SU-DHL-6 (cell line): Measurements from ENCODE around the gene JAKMIP1.

Source experiments
- H2AFZ ChIP-seq: fragments of 200-600 bp; sonication (generic); 2 replicates; pipeline ENCODE4 v1.6.1; 2014; ENCODE audit warnings: low read depth, mild to moderate bottlenecking, moderate library complexity, mixed read lengths, antibody characterized with exemption, low read length; ENCODE audit not compliant: severe bottlenecking
- H3F3A ChIP-seq: fragments of 200-600 bp; shearing (Covaris generic); 2 replicates; pipeline ENCODE4 v1.6.0; 2016; ENCODE audit warnings: antibody characterized with exemption, mild to moderate bottlenecking; ENCODE audit not compliant: insufficient read depth
- H3K27ac ChIP-seq: fragments of 200-600 bp; sonication (generic); 2 replicates; pipeline ENCODE4 v1.5.1; 2016; ENCODE audit warnings: low read depth, mild to moderate bottlenecking, low read length, moderate library complexity, mixed read lengths
- H3K27me3 ChIP-seq: fragments of 200-600 bp; sonication (generic), shearing (Covaris generic); 2 replicates; pipeline ENCODE4 v1.6.0; 2014; ENCODE audit warnings: mild to moderate bottlenecking, low read length
- H3K36me3 ChIP-seq: fragments of 200-600 bp; sonication (generic); 2 replicates; pipeline ENCODE4 v1.6.1; 2014; ENCODE audit warnings: mild to moderate bottlenecking, low read length, mixed read lengths
- H3K4me2 ChIP-seq: fragments of 300-600, 200-600 bp; shearing (Covaris generic), sonication (generic); 2 replicates; pipeline ENCODE4 v1.6.0; 2014; ENCODE audit warnings: low read length, low read depth, mild to moderate bottlenecking; ENCODE audit not compliant: poor library complexity, severe bottlenecking
- H3K4me3 ChIP-seq: fragments of 200-600 bp; sonication (generic); 2 replicates; pipeline ENCODE4 v1.5.1; 2014; ENCODE audit warnings: antibody characterized with exemption, low read length, mild to moderate bottlenecking, mixed read lengths; ENCODE audit not compliant: insufficient read depth, poor library complexity, severe bottlenecking
- H3K79me2 ChIP-seq: fragments of 200-600 bp; sonication (generic); 2 replicates; pipeline ENCODE4 v1.6.1; 2014; ENCODE audit warnings: mild to moderate bottlenecking, low read length, moderate library complexity; ENCODE audit not compliant: insufficient read depth
- H3K9ac ChIP-seq: fragments of 200-600 bp; sonication (generic); 2 replicates; pipeline ENCODE4 v1.7.0; 2014; ENCODE audit warnings: mild to moderate bottlenecking, low read length
- H3K9me2 ChIP-seq: fragments of 200-600 bp; sonication (generic); replicated peaks from 2 replicates; pipeline ENCODE4 v1.6.1; 2014; ENCODE audit warnings: low read length; ENCODE audit not compliant: insufficient read depth
- H3K9me3 ChIP-seq: fragments of 200-600 bp; sonication (generic); 2 replicates; pipeline ENCODE4 v1.6.1; 2014; ENCODE audit warnings: low read length, mixed read lengths; ENCODE audit not compliant: insufficient read depth
- H4K20me1 ChIP-seq: fragments of 200-600 bp; sonication (generic); 2 replicates; pipeline ENCODE4 v1.6.1; 2014; ENCODE audit warnings: low read depth, mild to moderate bottlenecking, antibody characterized with exemption, low read length, moderate library complexity, mixed read lengths
- CTCF ChIP-seq: fragments of 200-600 bp; sonication (generic); IDR thresholded peaks from one replicate; pipeline ENCODE4 v1.5.1; 2017; ENCODE audit warnings: antibody characterized with exemption, mild to moderate bottlenecking, low read length, moderate library complexity; ENCODE audit not compliant: insufficient read depth, poor library complexity, severe bottlenecking
- EZH2phosphoT487 ChIP-seq: fragments of 200-600 bp; sonication (generic), shearing (Covaris generic); conservative IDR thresholded peaks from 2 replicates; pipeline ENCODE4 v1.6.1; 2018; ENCODE audit warnings: mild to moderate bottlenecking, antibody characterized with exemption, low read length, moderate library complexity, mixed read lengths

JAKMIP1 gene

GRCh38 chr4:6152869-6153705, 47.3 kb downstream of the JAKMIP1 start:
- Histone ChIP-seq H3K4me3 (no peak overlapping the region), H3K9ac (no peak overlapping the region), H3K4me2 (no peak overlapping the region), H3F3A (no peaks in the 10 kb centered on the region), H3K36me3 (no peaks in the 10 kb centered on the region), H3K27me3 (no peaks in the 10 kb centered on the region), H3K9me3 (no peaks in the 10 kb centered on the region), H4K20me1 (no peaks in the 10 kb centered on the region), H3K79me2 (no peaks in the 10 kb centered on the region), H3K27ac (no peak overlapping the region), H2AFZ (no peak overlapping the region), H3K9me2 (no peaks in the 10 kb centered on the region)
- TF ChIP-seq EZH2phosphoT487 (no peak), CTCF (no peak)

GRCh38 chr4:6150046-6150735, 50.2 kb downstream of the JAKMIP1 start:
- H3K27me3 ChIP-seq, result no peaks in the 10 kb centered on the region
- no peaks in the 10 kb centered on the region for H3F3A ChIP-seq
- no peaks in the 10 kb centered on the region for H3K36me3 ChIP-seq
- TF ChIP-seq CTCF (no peak), EZH2phosphoT487 (no peak)
- no peaks in the 10 kb centered on the region for H3K9me2 ChIP-seq
- no peak overlapping the region for H2AFZ ChIP-seq
- H3K4me3 ChIP-seq, result no peak overlapping the region
- no peaks in the 10 kb centered on the region; the same call in 1 of the 2 replicates for H3K9me3 ChIP-seq
- no peak overlapping the region for H3K9ac ChIP-seq
- H4K20me1 ChIP-seq, result no peaks in the 10 kb centered on the region
- no peak overlapping the region for H3K27ac ChIP-seq
- no peak overlapping the region for H3K4me2 ChIP-seq
- H3K79me2 ChIP-seq, result no peaks in the 10 kb centered on the region

- H3K79me2 ChIP-seq, result no peaks in the 10 kb centered on the region
- no peak overlapping the region for H3K27ac ChIP-seq
- H4K20me1 ChIP-seq, result no peaks in the 10 kb centered on the region
- no peaks in the 10 kb centered on the region for H3F3A ChIP-seq
- no peaks in the 10 kb centered on the region for H3K27me3 ChIP-seq
- H3K4me2 ChIP-seq, result no peak overlapping the region
- H3K36me3 ChIP-seq, result no peaks in the 10 kb centered on the region
- TF ChIP-seq EZH2phosphoT487 (no peak), CTCF (no peak)
- no peak overlapping the region for H3K4me3 ChIP-seq
- no peaks in the 10 kb centered on the region; the same call in 1 of the 2 replicates for H3K9me3 ChIP-seq
- no peak overlapping the region for H3K9ac ChIP-seq
- no peaks in the 10 kb centered on the region for H3K9me2 ChIP-seq
- no peak overlapping the region for H2AFZ ChIP-seq
Measured at GRCh38 chr4:6148506-6149205, 51.7 kb downstream of the JAKMIP1 start.
